ENCODE measurements around the gene COQ10A. TPM values are rescaled to one million over a fixed set of nuclear protein-coding genes. Genes with fewer than 3 reads are reported as not detected.

Gene COQ10A
- total and polyA plus RNA-seq, 9 of the 15 experiments (the other 6 are each of a cell fraction or from before 2014, with no cell fraction given) = 3.1 to 26.4 (median 12.7) TPM

DNA sequence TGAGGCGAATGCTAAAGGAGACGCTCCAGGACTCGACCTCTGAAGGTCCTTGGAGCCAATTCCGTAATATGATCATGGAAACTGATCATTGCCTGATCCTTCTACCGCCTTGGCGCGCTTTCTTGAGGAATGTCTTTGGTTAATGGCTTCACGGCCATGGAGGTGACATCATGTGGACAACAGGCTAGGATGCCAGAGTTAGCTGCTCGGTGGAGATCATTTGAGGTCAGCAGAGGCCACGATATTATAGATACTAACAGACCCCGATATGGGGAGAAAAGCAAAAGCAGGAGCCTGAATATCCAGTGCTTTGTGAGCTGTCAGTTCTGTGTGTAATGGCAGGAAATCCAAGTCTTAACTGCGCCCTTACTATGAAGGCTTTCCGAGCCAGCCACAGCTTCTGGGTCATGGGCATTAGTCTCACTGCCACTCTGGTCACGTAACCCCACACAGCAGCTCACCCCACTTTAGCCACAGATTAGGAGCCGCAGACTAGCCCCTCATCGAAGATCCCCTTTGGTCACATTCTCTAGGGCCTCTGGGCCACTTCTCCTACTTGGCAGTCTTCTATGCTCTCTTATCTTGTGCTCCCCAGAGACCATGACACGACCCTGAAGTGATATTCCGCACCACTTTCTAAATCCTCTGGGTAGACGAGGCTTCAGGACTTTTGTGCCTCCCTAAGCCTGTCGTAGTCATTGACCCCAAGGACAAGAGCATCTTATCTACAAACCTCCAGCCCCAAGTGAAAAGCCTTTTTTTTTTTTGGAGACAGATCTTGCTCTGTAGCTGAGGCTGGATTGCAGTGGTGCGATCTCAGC is 34.1 kb downstream of the COQ10A start (continued):
- TF ChIP-seq, protein P1, sequence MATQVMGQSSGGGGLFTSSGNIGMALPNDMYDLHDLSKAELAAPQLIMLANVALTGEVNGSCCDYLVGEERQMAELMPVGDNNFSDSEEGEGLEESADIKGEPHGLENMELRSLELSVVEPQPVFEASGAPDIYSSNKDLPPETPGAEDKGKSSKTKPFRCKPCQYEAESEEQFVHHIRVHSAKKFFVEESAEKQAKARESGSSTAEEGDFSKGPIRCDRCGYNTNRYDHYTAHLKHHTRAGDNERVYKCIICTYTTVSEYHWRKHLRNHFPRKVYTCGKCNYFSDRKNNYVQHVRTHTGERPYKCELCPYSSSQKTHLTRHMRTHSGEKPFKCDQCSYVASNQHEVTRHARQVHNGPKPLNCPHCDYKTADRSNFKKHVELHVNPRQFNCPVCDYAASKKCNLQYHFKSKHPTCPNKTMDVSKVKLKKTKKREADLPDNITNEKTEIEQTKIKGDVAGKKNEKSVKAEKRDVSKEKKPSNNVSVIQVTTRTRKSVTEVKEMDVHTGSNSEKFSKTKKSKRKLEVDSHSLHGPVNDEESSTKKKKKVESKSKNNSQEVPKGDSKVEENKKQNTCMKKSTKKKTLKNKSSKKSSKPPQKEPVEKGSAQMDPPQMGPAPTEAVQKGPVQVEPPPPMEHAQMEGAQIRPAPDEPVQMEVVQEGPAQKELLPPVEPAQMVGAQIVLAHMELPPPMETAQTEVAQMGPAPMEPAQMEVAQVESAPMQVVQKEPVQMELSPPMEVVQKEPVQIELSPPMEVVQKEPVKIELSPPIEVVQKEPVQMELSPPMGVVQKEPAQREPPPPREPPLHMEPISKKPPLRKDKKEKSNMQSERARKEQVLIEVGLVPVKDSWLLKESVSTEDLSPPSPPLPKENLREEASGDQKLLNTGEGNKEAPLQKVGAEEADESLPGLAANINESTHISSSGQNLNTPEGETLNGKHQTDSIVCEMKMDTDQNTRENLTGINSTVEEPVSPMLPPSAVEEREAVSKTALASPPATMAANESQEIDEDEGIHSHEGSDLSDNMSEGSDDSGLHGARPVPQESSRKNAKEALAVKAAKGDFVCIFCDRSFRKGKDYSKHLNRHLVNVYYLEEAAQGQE (IDR thresholded peaks at IDR 0.05; ENCODE audit: borderline replicate concordance) = no peak
- TF ChIP-seq, protein P1 (CRISPR knock-in tag; IDR thresholded peaks at IDR 0.05; ENCODE audit: low read depth) = no peak
- TF ChIP-seq, protein P2, sequence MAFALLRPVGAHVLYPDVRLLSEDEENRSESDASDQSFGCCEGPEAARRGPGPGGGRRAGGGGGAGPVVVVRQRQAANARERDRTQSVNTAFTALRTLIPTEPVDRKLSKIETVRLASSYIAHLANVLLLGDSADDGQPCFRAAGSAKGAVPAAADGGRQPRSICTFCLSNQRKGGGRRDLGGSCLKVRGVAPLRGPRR (CRISPR knock-in tag; IDR thresholded peaks at IDR 0.05) = no peak
- TF ChIP-seq, protein P3, sequence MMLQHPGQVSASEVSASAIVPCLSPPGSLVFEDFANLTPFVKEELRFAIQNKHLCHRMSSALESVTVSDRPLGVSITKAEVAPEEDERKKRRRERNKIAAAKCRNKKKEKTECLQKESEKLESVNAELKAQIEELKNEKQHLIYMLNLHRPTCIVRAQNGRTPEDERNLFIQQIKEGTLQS (IDR thresholded peaks at IDR 0.05) = peak; percentile 78
- TF ChIP-seq, protein P3 (CRISPR knock-in tag; conservative IDR thresholded peaks at IDR 0.05) = no peak
- no peak for TF ChIP-seq ZC3H8 (IDR thresholded peaks at IDR 0.05)
- no peak for TF ChIP-seq ZBTB1 (CRISPR knock-in tag; IDR thresholded peaks at IDR 0.05; ENCODE audit: borderline replicate concordance, low read depth)
- TF ChIP-seq, protein P4, sequence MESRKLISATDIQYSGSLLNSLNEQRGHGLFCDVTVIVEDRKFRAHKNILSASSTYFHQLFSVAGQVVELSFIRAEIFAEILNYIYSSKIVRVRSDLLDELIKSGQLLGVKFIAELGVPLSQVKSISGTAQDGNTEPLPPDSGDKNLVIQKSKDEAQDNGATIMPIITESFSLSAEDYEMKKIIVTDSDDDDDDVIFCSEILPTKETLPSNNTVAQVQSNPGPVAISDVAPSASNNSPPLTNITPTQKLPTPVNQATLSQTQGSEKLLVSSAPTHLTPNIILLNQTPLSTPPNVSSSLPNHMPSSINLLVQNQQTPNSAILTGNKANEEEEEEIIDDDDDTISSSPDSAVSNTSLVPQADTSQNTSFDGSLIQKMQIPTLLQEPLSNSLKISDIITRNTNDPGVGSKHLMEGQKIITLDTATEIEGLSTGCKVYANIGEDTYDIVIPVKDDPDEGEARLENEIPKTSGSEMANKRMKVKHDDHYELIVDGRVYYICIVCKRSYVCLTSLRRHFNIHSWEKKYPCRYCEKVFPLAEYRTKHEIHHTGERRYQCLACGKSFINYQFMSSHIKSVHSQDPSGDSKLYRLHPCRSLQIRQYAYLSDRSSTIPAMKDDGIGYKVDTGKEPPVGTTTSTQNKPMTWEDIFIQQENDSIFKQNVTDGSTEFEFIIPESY (CRISPR knock-in tag; IDR thresholded peaks at IDR 0.05) = 0 out of 2 replicates have a peak, but pooled peaks have one; percentile 29
- TF ChIP-seq MYNN (IDR thresholded peaks at IDR 0.05) = peak; percentile 34; the same call in 1 of the 2 replicates
- TF ChIP-seq MYNN (CRISPR knock-in tag; IDR thresholded peaks at IDR 0.05) = no peak
- TF ChIP-seq KAT2B (IDR thresholded peaks at IDR 0.05; ENCODE audit: low read depth, low read length) = no peak
- no peak for TF ChIP-seq ZNF24 (IDR thresholded peaks at IDR 0.05)
- 0 out of 2 replicates have a peak, but pooled peaks have one; percentile 14 for TF ChIP-seq POLR2G (IDR thresholded peaks at IDR 0.05; ENCODE audit: low read depth, low read length)
- no peak for TF ChIP-seq NFXL1 (CRISPR knock-in tag; IDR thresholded peaks at IDR 0.05)
- TF ChIP-seq STAT5A (IDR thresholded peaks at IDR 0.05; ENCODE audit: borderline replicate concordance, low read length) = peak; percentile 51; the same call in 1 of the 2 replicates
- TF ChIP-seq TAL1 (IDR thresholded peaks at IDR 0.05) = peak; percentile 89
- peak; percentile 59; the same call in 1 of the 2 replicates for TF ChIP-seq ZKSCAN8 (CRISPR knock-in tag; IDR thresholded peaks at IDR 0.05)
- TF ChIP-seq OTX1 (CRISPR knock-in tag; IDR thresholded peaks at IDR 0.05) = no peak

Measured in K562 (cell line).